K562 (cell line): ENCODE measurements around the gene ZNF485. TPM values are rescaled to one million over a fixed set of nuclear protein-coding genes. Genes with fewer than 3 reads are reported as not detected.

Experiments used
- CBX1 ChIP-seq: sonication (generic); IDR thresholded peaks from 2 replicates; pipeline ENCODE4 v1.6.1; 2016; ENCODE audit warnings: antibody characterized with exemption, low read depth, mild to moderate bottlenecking
- DMBX1 ChIP-seq: fragments of 250-450 bp; sonication (Bioruptor Pico); IDR thresholded peaks from 2 replicates; pipeline ENCODE4 v1.8.0; 2022; ENCODE audit warnings: inconsistent platforms, mild to moderate bottlenecking, moderate library complexity, borderline replicate concordance
- MXD1 ChIP-seq: fragments of 250-450 bp; sonication (Bioruptor Pico); IDR thresholded peaks from 2 replicates; pipeline ENCODE4 v1.8.0; 2021; ENCODE audit warnings: borderline replicate concordance, mild to moderate bottlenecking, moderate library complexity; ENCODE audit not compliant: poor library complexity, severe bottlenecking
- NCOR1 ChIP-seq: fragments of 450-650 bp; IDR thresholded peaks from 2 replicates; pipeline ENCODE4 v1.6.1; 2016; ENCODE audit warnings: mild to moderate bottlenecking, moderate library complexity
- PHF20 ChIP-seq: fragments of 450-650 bp; IDR thresholded peaks from 2 replicates; pipeline ENCODE4 v1.6.1; 2018; ENCODE audit not compliant: partially characterized antibody
- POLR3G ChIP-seq: IDR thresholded peaks from 2 replicates; pipeline ENCODE4 v1.6.1; 2011; ENCODE audit not compliant: insufficient read length, insufficient replicate concordance; ENCODE audit errors: extremely low read depth
- RERE ChIP-seq: sonication (generic); formaldehyde crosslinking; IDR thresholded peaks from 2 replicates; pipeline ENCODE4 v1.8.0; 2023; ENCODE audit warnings: missing genetic modification reagents, mild to moderate bottlenecking, borderline replicate concordance
- RFX1 ChIP-seq: fragments of 450-650 bp; IDR thresholded peaks from 2 replicates; pipeline ENCODE4 v1.6.1; 2016; ENCODE audit warnings: mild to moderate bottlenecking, moderate library complexity
- SAFB2 ChIP-seq: fragments of 200-400 bp; formaldehyde crosslinking; IDR thresholded peaks from 2 replicates; pipeline ENCODE4 v1.6.1; 2018; ENCODE audit warnings: borderline replicate concordance, low read length, low read depth, moderate library complexity; ENCODE audit not compliant: severe bottlenecking
- SNIP1 ChIP-seq: fragments of 450-650 bp; IDR thresholded peaks from 2 replicates; pipeline ENCODE4 v1.7.1; 2017; ENCODE audit warnings: low read depth, mild to moderate bottlenecking
- ZNF121 ChIP-seq: sonication (generic); formaldehyde crosslinking; conservative IDR thresholded peaks from 2 replicates; pipeline ENCODE4 v1.8.0; 2022; ENCODE audit warnings: missing genetic modification reagents
- ZNF165 ChIP-seq: fragments of 250-450 bp; sonication (Bioruptor Pico); IDR thresholded peaks from 2 replicates; pipeline ENCODE4 v1.4.0; 2020; ENCODE audit warnings: borderline replicate concordance
- ZNF324 ChIP-seq: fragments of 250-450 bp; sonication (Bioruptor Pico); IDR thresholded peaks from 2 replicates; pipeline ENCODE4 v1.4.0; 2020; ENCODE audit warnings: mild to moderate bottlenecking
- ZNF583 ChIP-seq: fragments of 250-450 bp; sonication (Bioruptor Pico); IDR thresholded peaks from 2 replicates; pipeline ENCODE4 v1.4.0; 2020
- polyA plus RNA-seq, 8 experiments: library from polyadenylated mRNA; depleted of rRNA in 4 of 8; stranded (reverse) in 5 of 8; unstranded in 3 of 8; fragments of >200 nt; fragmentation: Nextera tagmentation in 2 of 8; fragmentation: Illumina TruSeq in 1 of 8; extraction: Ambion mirVana in 2 of 8; extraction: Trizol in 1 of 8; gene quantifications; 2 replicates each; pipeline versions ENCODE4 v1.2.1 to v1.2.3, GENCODE V29; 2011 to 2014; ENCODE audit warnings: inconsistent platforms in 1 of 8, missing spikeins in 1 of 8
- total RNA-seq, 7 experiments: library from RNA; depleted of rRNA in 6 of 7; stranded (reverse); fragments of >200 nt in 6 of 7; fragmentation: Illumina TruSeq in 2 of 7; extraction: Trizol in 2 of 7; gene quantifications; 2 replicates each; pipeline versions ENCODE4 v1.2.1 to v1.2.3, GENCODE V29; 2011 to 2021; ENCODE audit warnings: low replicate concordance in 1 of 7
- TF ChIP-seq, protein P1 (sequence below): fragments of 450-650 bp; IDR thresholded peaks from 2 replicates; pipeline ENCODE4 v1.6.1; 2017; ENCODE audit warnings: antibody characterized with exemption
- TF ChIP-seq, protein P2 (sequence below): fragments of 450-650 bp; formaldehyde crosslinking; IDR thresholded peaks from 2 replicates; pipeline ENCODE4 v1.4.0; 2020; ENCODE audit warnings: mild to moderate bottlenecking

The ZNF485 gene
- total and polyA plus RNA-seq, 9 of the 15 experiments (the other 6 are each of a cell fraction or from before 2014, with no cell fraction given) = 8.0 to 18.7 (median 11.9) TPM

DNA sequence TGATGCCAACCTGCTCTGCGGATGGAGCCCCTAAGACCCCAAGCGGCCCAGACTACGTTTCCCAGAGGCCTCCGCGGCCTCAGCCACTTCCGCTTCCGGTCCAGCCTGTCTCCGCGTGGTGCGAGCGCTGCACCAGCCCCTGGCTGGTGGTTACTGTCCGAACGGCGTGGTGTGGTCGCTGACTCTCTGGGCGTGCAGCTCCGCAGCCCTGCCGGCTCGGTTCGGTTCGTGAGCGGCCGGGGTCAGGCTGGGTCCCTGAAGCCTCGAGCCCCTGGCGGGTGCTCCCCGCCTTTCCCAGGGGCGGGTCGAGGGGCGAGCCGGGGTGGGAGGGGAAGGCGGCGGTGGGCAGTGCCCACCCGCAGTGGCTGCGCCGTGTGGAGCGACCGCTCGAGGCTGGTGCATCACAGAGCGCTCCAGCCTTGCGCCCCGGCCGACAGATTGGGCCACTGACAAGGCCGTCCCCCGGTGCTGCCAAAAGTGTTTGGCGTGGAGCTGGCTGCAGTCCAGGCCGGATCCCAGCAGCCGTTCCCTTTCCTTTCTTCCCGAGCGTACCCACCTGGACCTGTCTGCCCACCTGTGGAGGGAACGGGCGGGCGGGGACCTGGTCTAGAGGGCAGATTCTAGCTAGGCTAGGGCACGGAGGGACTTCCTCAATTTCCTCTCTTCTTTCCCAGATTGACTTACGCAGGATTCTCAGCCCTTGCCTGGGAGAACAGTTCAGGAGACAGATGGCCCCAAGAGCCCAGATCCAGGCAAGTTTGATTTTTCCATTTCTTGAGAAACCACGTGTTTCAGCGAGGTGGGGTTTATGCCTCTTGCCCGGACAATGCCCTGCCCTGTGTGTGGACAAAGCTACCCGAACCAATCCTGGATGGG, at the start of gene ZNF485 (continued):
- TF ChIP-seq, protein P1, sequence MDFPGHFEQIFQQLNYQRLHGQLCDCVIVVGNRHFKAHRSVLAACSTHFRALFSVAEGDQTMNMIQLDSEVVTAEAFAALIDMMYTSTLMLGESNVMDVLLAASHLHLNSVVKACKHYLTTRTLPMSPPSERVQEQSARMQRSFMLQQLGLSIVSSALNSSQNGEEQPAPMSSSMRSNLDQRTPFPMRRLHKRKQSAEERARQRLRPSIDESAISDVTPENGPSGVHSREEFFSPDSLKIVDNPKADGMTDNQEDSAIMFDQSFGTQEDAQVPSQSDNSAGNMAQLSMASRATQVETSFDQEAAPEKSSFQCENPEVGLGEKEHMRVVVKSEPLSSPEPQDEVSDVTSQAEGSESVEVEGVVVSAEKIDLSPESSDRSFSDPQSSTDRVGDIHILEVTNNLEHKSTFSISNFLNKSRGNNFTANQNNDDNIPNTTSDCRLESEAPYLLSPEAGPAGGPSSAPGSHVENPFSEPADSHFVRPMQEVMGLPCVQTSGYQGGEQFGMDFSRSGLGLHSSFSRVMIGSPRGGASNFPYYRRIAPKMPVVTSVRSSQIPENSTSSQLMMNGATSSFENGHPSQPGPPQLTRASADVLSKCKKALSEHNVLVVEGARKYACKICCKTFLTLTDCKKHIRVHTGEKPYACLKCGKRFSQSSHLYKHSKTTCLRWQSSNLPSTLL = no peak
- no peak for TF ChIP-seq SAFB2
- TF ChIP-seq ZNF583 (CRISPR knock-in tag) = no peak
- TF ChIP-seq PHF20 = peak; percentile 69
- TF ChIP-seq, protein P2, sequence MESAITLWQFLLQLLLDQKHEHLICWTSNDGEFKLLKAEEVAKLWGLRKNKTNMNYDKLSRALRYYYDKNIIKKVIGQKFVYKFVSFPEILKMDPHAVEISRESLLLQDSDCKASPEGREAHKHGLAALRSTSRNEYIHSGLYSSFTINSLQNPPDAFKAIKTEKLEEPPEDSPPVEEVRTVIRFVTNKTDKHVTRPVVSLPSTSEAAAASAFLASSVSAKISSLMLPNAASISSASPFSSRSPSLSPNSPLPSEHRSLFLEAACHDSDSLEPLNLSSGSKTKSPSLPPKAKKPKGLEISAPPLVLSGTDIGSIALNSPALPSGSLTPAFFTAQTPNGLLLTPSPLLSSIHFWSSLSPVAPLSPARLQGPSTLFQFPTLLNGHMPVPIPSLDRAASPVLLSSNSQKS = no peak
- TF ChIP-seq RERE = no peak
- TF ChIP-seq ZNF324 (CRISPR knock-in tag) = no peak
- no peak for TF ChIP-seq POLR3G
- peak; percentile 84 for TF ChIP-seq MXD1
- TF ChIP-seq DMBX1 = no peak
- TF ChIP-seq ZNF121 (CRISPR knock-in tag) = no peak
- peak; percentile 90; the same call in 1 of the 2 replicates for TF ChIP-seq CBX1
- TF ChIP-seq RFX1 = no peak
- no peak for TF ChIP-seq SNIP1
- TF ChIP-seq NCOR1 = no peak
- no peak for TF ChIP-seq ZNF165
